ENCODE results near the gene MRPS22.
"Not testable (repeated sequence)": the region's sequence is repeated elsewhere in the genome, so short reads cannot be mapped to it uniquely, and the experiment has no call there.

MRPS22 gene

DNA sequence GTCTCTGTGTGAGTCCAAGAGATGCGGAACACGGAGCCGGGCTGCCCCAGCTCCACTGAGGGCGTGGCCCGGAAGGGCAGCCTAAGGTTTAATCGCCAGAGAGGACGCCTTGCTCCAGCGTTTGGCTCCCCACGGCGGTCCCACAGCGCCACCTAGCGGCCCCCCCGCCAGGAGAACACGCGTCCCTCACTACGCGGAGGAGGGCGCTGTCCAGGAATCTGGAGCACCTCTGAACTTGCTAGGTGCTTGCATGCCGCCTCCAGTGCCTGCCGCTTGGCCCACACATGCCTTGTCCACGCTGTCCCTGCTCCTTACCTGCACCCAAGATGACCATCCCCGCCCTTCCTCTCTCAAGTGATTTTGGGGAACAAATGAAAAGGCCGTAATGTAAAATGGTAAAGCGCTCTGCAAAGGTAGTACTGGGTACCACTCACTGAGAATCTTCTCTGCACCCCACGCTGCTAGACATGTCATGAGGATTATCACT, 14.4 kb upstream of the MRPS22 start:
- Histone ChIP-seq H3K36me3 (ENCODE audit: control insufficient read depth, low read length) (no peaks in the 10 kb centered on the region), H3K9me3 (ENCODE audit: control insufficient read depth, insufficient read depth, low read length) (no peaks in the 10 kb centered on the region), H3K27ac (ENCODE audit: low read depth, low read length) (no peak overlapping the region), H3K4me1 (ENCODE audit: control insufficient read depth, low read length) (peaks cover 6% of the 10 kb centered on the region; the same call in 1 of the 2 replicates), H3K79me2 (ENCODE audit: control insufficient read depth, low read length) (no peaks in the 10 kb centered on the region), H3K4me3 (ENCODE audit: low read length) (peak overlapping the region; percentile 58), H3K4me2 (ENCODE audit: low read length) (peak overlapping the region; percentile 73), H3K27me3 (ENCODE audit: control insufficient read depth, low read length) (peaks cover 10% of the 10 kb centered on the region; the same call in 1 of the 2 replicates), H4K20me1 (ENCODE audit: control insufficient read depth, insufficient read depth, low read depth, low read length) (no peaks in the 10 kb centered on the region), H3F3A (ENCODE audit: control insufficient read depth, insufficient read depth) (no peaks in the 10 kb centered on the region), H3K9me2 (replicated peaks; ENCODE audit: control insufficient read depth, low read length) (no peaks in the 10 kb centered on the region)
- TF ChIP-seq, protein P1, sequence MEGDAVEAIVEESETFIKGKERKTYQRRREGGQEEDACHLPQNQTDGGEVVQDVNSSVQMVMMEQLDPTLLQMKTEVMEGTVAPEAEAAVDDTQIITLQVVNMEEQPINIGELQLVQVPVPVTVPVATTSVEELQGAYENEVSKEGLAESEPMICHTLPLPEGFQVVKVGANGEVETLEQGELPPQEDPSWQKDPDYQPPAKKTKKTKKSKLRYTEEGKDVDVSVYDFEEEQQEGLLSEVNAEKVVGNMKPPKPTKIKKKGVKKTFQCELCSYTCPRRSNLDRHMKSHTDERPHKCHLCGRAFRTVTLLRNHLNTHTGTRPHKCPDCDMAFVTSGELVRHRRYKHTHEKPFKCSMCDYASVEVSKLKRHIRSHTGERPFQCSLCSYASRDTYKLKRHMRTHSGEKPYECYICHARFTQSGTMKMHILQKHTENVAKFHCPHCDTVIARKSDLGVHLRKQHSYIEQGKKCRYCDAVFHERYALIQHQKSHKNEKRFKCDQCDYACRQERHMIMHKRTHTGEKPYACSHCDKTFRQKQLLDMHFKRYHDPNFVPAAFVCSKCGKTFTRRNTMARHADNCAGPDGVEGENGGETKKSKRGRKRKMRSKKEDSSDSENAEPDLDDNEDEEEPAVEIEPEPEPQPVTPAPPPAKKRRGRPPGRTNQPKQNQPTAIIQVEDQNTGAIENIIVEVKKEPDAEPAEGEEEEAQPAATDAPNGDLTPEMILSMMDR (IDR thresholded peaks at IDR 0.05; ENCODE audit: low read depth, low read length, poor library complexity, severe bottlenecking) = peak; percentile 99
- TF ChIP-seq EZH2phosphoT487 (IDR thresholded peaks at IDR 0.05; ENCODE audit: borderline replicate concordance, low read length) = no peak

DNA sequence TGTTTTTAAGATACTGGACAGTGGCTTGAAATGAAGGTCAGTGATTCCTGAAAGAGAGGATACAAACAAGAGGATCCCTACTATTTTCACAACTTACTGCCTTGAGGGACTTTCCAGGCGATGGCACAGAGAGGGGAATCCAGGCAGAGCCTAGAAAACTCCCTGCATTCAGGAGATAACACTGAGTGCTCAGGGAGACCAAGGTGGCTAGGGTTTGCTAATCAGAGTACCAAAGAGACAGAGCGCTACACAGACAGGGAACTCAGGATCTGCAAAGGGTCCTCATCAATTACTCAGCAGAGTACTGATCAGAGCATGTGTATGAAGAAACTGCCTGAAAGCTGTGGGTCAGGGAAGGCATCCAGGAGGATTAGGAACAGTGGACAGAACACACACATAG, 11.7 kb upstream of the MRPS22 start:
- H3F3A ChIP-seq (ENCODE audit: control insufficient read depth, insufficient read depth) = no peaks in the 10 kb centered on the region
- H3K4me1 ChIP-seq (ENCODE audit: control insufficient read depth, low read length) = peaks cover 6% of the 10 kb centered on the region; the same call in 1 of the 2 replicates
- no peaks in the 10 kb centered on the region for H3K79me2 ChIP-seq (ENCODE audit: control insufficient read depth, low read length)
- H4K20me1 ChIP-seq (ENCODE audit: control insufficient read depth, insufficient read depth, low read depth, low read length) = no peaks in the 10 kb centered on the region
- H3K27ac ChIP-seq (ENCODE audit: low read depth, low read length) = no peak overlapping the region
- no peak overlapping the region for H3K4me2 ChIP-seq (ENCODE audit: low read length)
- no peaks in the 10 kb centered on the region for H3K9me2 ChIP-seq (replicated peaks; ENCODE audit: control insufficient read depth, low read length)
- H3K27me3 ChIP-seq (ENCODE audit: control insufficient read depth, low read length) = peaks cover 10% of the 10 kb centered on the region; the same call in 1 of the 2 replicates
- TF ChIP-seq, protein P1 (IDR thresholded peaks at IDR 0.05; ENCODE audit: low read depth, low read length, poor library complexity, severe bottlenecking) = no peak
- TF ChIP-seq EZH2phosphoT487 (IDR thresholded peaks at IDR 0.05; ENCODE audit: borderline replicate concordance, low read length) = no peak
- H3K36me3 ChIP-seq (ENCODE audit: control insufficient read depth, low read length) = no peaks in the 10 kb centered on the region
- H3K9me3 ChIP-seq (ENCODE audit: control insufficient read depth, insufficient read depth, low read length) = no peaks in the 10 kb centered on the region
- H3K4me3 ChIP-seq (ENCODE audit: low read length) = no peak overlapping the region

DNA sequence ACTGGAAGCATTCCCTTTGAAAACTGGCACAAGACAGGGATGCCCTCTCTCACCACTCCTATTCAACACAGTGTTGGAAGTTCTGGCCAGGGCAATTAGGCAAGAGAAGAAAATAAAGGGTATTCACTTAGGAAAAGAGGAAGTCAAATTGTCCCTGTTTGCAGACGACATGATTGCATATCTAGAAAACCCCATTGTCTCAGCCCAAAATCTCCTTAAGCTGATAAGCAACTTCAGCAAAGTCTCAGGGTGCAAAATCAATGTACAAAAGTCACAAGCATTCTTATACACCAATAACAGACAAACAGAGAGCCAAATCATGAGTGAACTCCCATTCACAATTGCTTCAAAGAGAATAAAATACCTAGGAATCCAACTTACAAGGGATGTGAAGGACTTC, 9.1 kb upstream of the MRPS22 start:
- H3K4me1 ChIP-seq (ENCODE audit: control insufficient read depth, low read length); H3K9me2 ChIP-seq (replicated peaks; ENCODE audit: control insufficient read depth, low read length); H3K4me2 ChIP-seq (ENCODE audit: low read length); H3K9me3 ChIP-seq (ENCODE audit: control insufficient read depth, insufficient read depth, low read length); H3K4me3 ChIP-seq (ENCODE audit: low read length); H3K36me3 ChIP-seq (ENCODE audit: control insufficient read depth, low read length); H3K27ac ChIP-seq (ENCODE audit: low read depth, low read length); H3K79me2 ChIP-seq (ENCODE audit: control insufficient read depth, low read length); H3F3A ChIP-seq (ENCODE audit: control insufficient read depth, insufficient read depth); H4K20me1 ChIP-seq (ENCODE audit: control insufficient read depth, insufficient read depth, low read depth, low read length): not testable (repeated sequence)
- H3K27me3 ChIP-seq (ENCODE audit: control insufficient read depth, low read length) = peaks cover 12% of the 10 kb centered on the region; the same call in 1 of the 2 replicates

DNA sequence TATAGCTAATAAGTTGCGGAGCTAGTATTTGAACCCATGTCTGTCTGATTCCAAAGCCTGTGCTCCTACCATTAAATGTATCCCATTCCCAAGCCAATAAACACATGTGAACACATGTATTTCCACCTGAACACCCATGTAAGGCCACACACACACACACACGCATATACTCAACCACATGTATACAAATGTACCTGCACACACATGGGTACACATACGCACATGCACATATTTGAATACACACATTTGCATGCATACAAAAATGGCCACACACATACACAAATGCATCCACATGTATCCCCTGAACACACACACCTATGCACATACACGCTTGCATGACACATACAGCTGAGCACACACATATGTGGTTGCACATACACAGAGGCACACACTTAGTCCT, 5.4 kb upstream of the MRPS22 start:
- H3K4me2 ChIP-seq (ENCODE audit: low read length) = no peak overlapping the region
- no peaks in the 10 kb centered on the region for H3K9me2 ChIP-seq (replicated peaks; ENCODE audit: control insufficient read depth, low read length)
- H3K9me3 ChIP-seq (ENCODE audit: control insufficient read depth, insufficient read depth, low read length) = no peaks in the 10 kb centered on the region
- no peaks in the 10 kb centered on the region for H3K36me3 ChIP-seq (ENCODE audit: control insufficient read depth, low read length)
- H3K27ac ChIP-seq (ENCODE audit: low read depth, low read length) = no peak overlapping the region
- 0 out of 2 replicates have a peak, but pooled peaks cover 4% of the 10 kb centered on the region for H3K27me3 ChIP-seq (ENCODE audit: control insufficient read depth, low read length)
- no peaks in the 10 kb centered on the region for H3F3A ChIP-seq (ENCODE audit: control insufficient read depth, insufficient read depth)
- H3K4me1 ChIP-seq (ENCODE audit: control insufficient read depth, low read length) = no peaks in the 10 kb centered on the region; the same call in 1 of the 2 replicates
- no peak overlapping the region for H3K4me3 ChIP-seq (ENCODE audit: low read length)
- TF ChIP-seq, protein P1 (IDR thresholded peaks at IDR 0.05; ENCODE audit: low read depth, low read length, poor library complexity, severe bottlenecking) = no peak
- TF ChIP-seq EZH2phosphoT487 (IDR thresholded peaks at IDR 0.05; ENCODE audit: borderline replicate concordance, low read length) = no peak
- H4K20me1 ChIP-seq (ENCODE audit: control insufficient read depth, insufficient read depth, low read depth, low read length) = no peaks in the 10 kb centered on the region
- H3K79me2 ChIP-seq (ENCODE audit: control insufficient read depth, low read length) = no peaks in the 10 kb centered on the region
